GM11168 (cell line): Measurements from ENCODE around the gene TDP2.
"Not testable (repeated sequence)": the region's sequence is repeated elsewhere in the genome, so short reads cannot be mapped to it uniquely, and the experiment has no call there.

Experiments used
- in situ Hi-C: fragments of 300-500 bp; cut with MboI; formaldehyde crosslinking; loops from one replicate; pipeline ENCODE4 v1.12.0; 2022; ENCODE audit warnings: low sequenced_read_pairs; ENCODE audit not compliant: unreplicated experiment

The TDP2 gene

DNA sequence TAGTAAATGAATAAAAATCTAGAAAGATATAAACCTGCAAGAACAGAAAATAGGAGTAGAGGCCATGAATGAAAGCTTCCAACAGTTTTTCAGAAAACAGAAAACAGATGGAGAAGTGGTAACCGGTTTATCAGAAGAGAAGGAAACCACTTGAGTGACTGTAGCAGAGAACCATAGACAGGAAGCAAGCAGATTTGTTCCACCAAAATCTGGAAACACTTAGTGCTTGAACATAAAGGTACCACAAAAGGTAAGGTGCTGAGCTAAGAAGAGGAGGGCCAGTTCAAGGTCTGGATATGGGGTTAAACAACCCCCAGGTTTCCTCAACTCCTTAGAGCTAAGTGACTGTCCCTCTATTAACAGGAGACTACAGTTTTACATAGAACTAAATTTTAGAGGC is 11.5 kb downstream of the TDP2 start:
- in situ Hi-C loops: no loop called here

- in situ Hi-C loops: no loop called here
These were observed 16.3 kb downstream of the TDP2 start for GRCh38 chr6:24650365-24650764.

- in situ Hi-C loops: no loop called here
These were observed 17.0 kb downstream of the TDP2 start for GRCh38 chr6:24649691-24650090.

DNA sequence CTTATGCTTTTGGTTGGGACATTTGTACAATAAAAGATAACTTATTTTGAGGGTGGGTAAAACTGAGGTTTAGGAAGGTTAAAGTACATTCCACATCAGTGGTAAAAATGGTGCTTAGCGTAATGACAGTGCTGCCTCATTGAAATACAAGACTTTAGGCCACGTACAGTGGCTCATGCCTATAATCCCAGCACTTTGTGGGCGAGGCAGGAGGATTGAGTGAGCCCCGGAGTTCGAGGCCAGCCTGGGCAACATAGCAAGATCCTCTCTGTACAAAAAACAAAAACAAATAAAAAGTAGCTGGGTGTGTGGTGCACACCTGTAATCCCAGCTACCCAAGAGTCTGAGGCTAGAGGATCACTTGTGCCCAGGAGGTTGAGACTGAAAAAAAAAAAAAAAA is 18.4 kb downstream of the TDP2 start:
- in situ Hi-C loops: no loop called here

DNA sequence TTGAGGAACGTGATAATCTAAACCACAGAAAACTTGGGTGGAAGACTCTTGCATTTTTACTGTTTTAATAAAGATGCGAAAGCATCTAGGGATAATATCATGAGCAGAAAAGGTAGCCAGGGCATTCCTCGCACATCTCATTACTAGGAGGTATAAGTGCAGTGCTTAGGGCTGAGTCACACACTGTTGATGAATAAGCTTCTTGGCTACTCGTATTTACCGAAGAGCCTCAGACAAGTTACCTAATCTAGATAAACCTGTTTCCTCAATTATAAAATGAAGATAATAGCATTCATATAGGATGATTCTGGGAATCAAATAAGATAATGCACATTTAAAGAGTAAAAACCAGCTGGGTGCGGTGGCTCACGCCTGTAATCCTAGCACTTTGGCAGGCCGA is 19.9 kb downstream of the TDP2 start:
- in situ Hi-C loops: no loop called here

DNA sequence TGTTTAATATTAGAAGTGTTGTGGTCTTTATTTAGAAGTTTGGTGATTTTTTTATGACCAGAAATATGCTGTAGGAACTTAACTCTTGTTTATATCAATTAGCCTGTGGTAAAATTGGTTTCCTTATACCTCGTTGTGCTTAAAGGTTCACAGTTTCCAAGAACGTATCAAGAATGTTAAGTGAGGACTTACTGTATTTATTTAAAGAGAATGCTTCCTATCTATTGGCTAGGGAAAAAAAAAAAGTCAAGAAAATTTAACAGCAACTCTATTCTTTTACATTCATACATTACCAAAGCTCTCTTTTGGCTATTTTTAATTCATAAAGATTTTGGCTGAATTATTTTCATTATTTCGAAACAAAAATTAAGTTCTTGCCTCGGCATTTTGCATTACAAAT is 22.3 kb downstream of the TDP2 start:
- in situ Hi-C loops: no loop called here

- in situ Hi-C loops: no loop called here
These were observed 22.8 kb downstream of the TDP2 start for GRCh38 chr6:24643920-24644319.

GRCh38 chr6:24642061-24642460 is 24.6 kb downstream of the TDP2 start:
- in situ Hi-C loops: no loop called here

- in situ Hi-C loops: not testable (repeated sequence)
These were observed 26.1 kb downstream of the TDP2 start for GRCh38 chr6:24640631-24641030.

DNA sequence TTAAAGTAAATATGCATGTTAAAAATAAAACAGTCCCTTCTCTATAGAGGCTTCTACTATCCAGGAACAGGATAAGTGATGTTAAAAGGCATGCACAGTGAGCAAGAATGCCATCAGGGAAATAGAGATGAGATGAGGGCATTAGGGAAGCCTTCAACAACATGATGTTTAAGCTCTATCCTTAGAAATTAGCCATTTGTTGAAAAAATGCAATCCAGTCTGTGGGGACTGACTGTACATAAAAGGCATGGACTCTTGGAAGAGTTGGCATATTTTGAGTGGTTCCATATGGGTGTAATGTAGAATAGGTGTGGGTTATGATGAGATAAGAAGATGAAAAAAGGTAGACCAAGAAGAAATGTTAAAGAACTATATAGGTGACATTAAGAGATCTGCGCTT is 26.5 kb downstream of the TDP2 start:
- in situ Hi-C loops: no loop called here

DNA sequence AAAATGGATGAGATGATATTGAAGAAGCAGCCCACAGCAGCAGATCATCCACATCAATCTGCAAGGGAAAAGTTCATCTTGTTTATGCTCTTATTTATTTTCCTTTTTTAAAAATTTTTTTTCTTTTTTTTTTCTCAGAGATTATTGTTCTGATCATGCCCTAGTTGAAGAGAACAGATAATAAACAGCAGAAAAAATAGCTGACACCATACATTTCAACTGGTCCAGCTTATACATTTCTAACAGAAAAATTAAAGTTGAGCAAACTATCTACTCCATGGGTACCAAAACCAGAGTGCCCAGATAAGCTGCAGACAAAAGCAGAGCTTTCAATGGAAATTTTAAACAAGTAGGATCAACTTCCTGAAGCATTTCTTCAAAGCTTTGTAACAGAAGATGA is 30.0 kb downstream of the TDP2 start:
- in situ Hi-C loops: no loop called here

- in situ Hi-C loops: no loop called here
These were observed 34.1 kb downstream of the TDP2 start for GRCh38 chr6:24632573-24632972.

GRCh38 chr6:24631671-24632070 is 35.0 kb downstream of the TDP2 start:
- in situ Hi-C loops: no loop called here

DNA sequence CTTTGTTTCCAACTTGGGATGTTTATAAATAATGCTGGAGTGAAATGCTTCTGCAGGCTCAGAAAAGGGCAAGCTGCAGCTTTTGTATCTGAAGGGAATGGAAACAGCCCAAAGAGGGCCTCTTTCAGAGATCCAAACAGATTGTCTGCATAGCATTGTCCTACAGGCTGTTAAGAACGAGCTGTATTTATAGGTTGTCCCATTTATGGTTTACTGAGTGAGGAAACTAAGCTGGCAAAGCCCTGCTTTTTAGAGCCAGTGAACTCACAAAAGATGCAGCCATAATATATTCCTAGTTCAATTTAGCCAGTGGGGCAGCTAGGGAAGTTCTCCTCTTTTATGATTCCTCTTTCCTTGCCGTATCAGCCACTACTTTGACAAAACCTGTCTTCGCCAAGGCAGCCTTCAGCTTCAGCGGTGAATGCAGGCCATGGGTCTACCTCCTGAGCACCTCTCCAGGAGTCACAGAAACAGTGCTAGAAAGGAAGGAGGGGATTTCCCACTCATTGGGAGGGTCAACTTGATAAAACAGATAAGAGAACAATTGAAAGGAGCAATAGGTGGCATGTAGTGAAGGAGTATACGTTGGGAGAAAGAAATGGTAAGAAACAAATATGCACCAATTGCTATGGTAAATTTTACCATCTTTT is 35.7 kb downstream of the TDP2 start:
- in situ Hi-C loops: no loop called here

DNA sequence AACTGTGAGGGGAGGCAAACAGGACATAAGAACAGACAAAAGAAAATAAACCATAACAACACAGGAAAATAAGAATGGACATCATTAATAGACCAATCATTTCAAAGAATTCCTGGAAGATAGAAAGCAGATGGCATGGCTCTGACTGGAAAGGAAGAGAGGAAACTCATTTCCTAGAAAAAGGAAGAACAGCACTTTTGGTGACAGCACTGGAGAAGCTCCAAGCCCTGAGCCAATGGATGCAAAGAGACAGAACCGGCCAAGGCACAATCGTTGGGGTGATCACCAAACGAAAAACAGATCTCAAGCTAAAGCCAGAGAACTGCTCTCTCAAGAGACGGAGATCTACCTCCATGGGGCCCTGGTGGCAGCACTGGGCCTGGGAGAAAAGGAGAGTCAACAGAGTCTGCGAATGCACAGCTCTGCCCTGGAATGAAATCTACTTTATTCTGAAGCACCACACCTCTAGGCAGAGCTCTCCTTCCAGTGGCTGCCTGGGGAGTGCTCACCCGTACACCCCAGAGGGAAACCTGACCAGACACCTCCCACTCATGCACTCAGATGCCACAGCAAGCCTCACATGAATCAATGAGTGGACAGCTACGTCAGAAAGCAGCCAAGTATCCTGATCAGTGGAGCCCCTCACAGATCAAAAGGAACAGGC is 44.9 kb downstream of the TDP2 start:
- in situ Hi-C loops: no loop called here

GRCh38 chr6:24620637-24621036 is 46.1 kb downstream of the TDP2 start:
- in situ Hi-C loops: no loop called here

- in situ Hi-C loops: no loop called here
These were observed 47.0 kb downstream of the TDP2 start for GRCh38 chr6:24619661-24620060.

- in situ Hi-C loops: no loop called here
These were observed 52.1 kb downstream of the TDP2 start for GRCh38 chr6:24614648-24615047.

DNA sequence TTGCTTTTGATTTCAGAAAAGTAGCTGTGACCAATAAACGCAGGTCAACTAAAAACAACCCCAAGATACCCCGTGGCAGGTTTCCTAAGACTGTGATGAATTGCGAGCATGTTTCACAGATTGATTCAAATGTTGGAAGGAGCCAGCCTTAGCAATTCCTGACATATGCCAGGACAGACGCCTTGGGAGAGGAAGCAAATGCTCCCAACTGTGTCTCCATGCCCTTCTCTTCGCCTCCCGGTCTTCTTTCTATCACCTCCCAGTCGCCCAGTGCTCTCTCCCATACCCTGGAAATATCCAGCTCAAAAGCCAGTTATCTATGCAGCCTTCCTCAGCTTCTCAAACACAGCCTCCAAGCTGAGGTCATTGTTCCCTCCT is 52.7 kb downstream of the TDP2 start:
- in situ Hi-C loops: no loop called here

DNA sequence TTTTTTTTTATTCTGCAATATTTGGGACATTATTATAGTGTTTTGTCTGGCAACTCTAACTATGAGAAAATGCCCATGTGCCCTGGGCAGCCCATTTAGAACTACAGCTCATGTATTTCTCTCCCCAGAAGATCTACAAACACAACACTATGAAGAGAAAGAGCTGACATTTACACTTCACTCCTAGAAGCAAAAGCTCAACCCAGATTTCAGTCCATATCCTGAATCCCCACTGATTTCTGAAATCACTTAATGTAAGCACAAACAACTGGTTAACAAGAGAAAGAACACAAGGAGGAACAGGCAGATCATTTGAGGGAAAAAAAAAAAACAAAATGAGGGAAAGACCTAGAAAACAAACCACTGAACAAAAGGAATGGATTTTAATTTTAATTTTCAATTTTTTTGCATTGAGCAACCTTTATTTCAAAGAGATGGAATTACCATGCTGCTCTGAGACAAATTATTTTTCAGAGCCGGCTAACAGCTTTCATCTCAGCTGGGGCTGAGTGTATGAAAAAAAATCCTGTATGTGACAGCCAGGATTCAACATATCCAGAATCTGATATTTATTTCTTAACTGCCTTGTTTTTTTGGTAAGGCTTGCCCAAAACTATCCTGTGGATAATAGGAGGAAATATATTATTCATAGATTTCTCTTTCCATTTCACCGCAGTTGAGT is 53.2 kb downstream of the TDP2 start:
- in situ Hi-C loops: no loop called here

GRCh38 chr6:24610672-24611071 is 56.0 kb downstream of the TDP2 start:
- in situ Hi-C loops: no loop called here
